ENCODE measurements around the gene CFAP161. TPM values are rescaled to one million over a fixed set of nuclear protein-coding genes. Genes with fewer than 3 reads are reported as not detected.

The CFAP161 gene
- polyA plus RNA-seq, 1 of the 3 experiments (the other 2 are of a cell fraction) = 0.03 TPM

DNA sequence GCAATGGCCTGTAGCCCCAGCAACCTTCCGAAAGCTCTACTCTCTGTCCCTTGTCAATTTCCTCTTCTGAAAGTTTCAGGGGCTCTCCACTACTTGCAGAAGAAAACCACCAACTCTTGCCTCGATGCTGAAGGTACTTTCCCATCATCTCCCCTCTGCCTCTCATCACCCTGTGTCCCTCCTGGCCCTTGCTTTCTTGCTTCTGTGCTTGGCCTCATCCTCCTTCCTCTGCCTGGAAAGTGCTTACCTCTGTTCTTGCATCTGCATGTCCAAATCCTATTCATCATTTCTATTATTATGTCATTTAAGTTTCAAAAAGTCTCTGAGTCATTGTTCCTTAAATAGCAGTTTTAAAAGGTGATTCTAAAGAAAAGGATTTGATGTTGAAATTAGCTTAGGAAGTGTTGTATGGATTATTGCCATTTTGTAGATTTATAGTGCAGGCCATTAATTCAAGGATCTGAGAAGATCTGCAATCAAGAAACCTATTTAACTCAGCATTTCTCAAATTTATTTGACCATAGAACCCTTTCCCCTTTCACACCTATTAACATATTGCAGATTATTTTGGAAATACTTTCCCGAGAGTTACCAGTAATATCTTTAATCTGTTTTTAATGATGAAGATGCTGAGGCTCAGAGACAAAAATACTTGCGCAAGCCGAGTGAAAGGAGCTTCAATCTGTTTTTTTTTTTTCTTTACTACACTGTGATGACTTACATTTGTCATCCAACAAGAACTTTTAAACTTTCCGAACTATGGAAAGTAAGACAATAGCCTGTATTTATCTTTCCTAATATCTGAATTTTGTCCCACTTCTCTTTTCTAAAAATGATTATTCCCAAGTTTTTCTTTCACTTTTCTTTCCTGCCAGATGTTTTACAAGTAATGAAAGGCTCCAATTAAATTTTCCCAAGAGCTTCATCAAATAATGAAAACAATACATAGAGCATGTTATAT is 22.3 kb upstream of the CFAP161 start:
- no peak overlapping the region for H3K9ac ChIP-seq
- TF ChIP-seq POLR2AphosphoS5 (IDR thresholded peaks at IDR 0.05; ENCODE audit: low read depth, low read length) (no peak), YY1 (IDR thresholded peaks at IDR 0.05; ENCODE audit: low read depth) (no peak)
- TF ChIP-seq, protein P1, sequence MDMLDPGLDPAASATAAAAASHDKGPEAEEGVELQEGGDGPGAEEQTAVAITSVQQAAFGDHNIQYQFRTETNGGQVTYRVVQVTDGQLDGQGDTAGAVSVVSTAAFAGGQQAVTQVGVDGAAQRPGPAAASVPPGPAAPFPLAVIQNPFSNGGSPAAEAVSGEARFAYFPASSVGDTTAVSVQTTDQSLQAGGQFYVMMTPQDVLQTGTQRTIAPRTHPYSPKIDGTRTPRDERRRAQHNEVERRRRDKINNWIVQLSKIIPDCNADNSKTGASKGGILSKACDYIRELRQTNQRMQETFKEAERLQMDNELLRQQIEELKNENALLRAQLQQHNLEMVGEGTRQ (IDR thresholded peaks at IDR 0.05; ENCODE audit: borderline replicate concordance, low read depth, low read length) = no peak

DNA sequence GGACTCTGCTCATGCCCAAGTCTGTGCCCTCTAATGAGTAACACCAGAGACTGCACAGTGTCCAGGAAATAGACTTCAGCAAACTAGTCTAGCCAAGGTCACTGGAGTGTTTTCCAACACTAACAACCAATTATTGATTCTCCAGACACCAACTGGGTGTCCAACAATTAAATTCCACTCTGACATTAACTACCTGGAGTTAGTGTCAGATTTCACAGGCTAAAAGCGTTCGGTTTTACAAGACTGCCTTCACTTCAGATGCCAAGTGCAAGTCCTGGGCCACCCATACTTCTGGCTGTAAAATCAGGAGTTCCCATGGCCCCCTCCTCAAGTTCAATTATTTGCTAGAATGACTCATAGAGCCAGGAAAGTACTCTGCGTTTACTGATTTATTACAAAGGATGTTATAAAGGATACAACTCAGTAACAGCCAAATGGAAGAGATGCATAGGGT is 20.8 kb upstream of the CFAP161 start:
- H3K27ac ChIP-seq (ENCODE audit: low read depth in 2 of 2, low read length in 1 of 2) = no peak overlapping the region
- no peaks in the 10 kb centered on the region for H3K36me3 ChIP-seq (replicated peaks in 1 of 2; ENCODE audit: control insufficient read depth in 1 of 2, insufficient read depth in 2 of 2, low read length in 1 of 2)
- WGBS (ENCODE audit: low lambda C conversion rate) = 60% methylated on average over 3 of the region's 3 CpGs

More for the DNA sequence above, 22.3 kb upstream of the CFAP161 start:
- ChIA-PET POLR2A (interaction anchor here (1.2 kb wide), 1 partner anchor 14 kb away, joined by 3 read pairs; no protein-coding TSS in a partner anchor), CTCF (interaction anchor here (0.9 to 20.1 kb wide), 4 partner anchors 17 to 155 kb away, joined by 4 to 451 read pairs (median 12); no protein-coding TSS in a partner anchor)
- Histone ChIP-seq H3K27me3 (ENCODE audit: insufficient read depth) (peaks cover 5% of the 10 kb centered on the region; the same call in 1 of the 2 replicates), H3K4me3 (ENCODE audit: low read depth in 2 of 2, low read length in 1 of 2) (no peak overlapping the region), H3K27ac (ENCODE audit: low read depth in 2 of 2, low read length in 1 of 2) (no peak overlapping the region), H3F3A (replicated peaks; ENCODE audit: insufficient read depth) (no peaks in the 10 kb centered on the region), H3K9me3 (no peaks in the 10 kb centered on the region), H3K36me3 (replicated peaks in 1 of 2; ENCODE audit: control insufficient read depth in 1 of 2, insufficient read depth in 2 of 2, low read length in 1 of 2) (no peaks in the 10 kb centered on the region), H3K4me1 (ENCODE audit: control insufficient read depth in 1 of 2, insufficient read depth in 2 of 2, low read depth in 1 of 2, low read length in 1 of 2) (no peaks in the 10 kb centered on the region; a peak in 1 of 4 replicates), H4K20me1 (ENCODE audit: insufficient read depth) (no peaks in the 10 kb centered on the region), H3K9me2 (no peaks in the 10 kb centered on the region), H3K4me2 (no peak overlapping the region), H3K79me2 (ENCODE audit: insufficient read depth) (no peaks in the 10 kb centered on the region), H2AFZ (ENCODE audit: low read depth) (no peak overlapping the region)
- DNase-seq = no peak
- 61% methylated on average over 6 of the region's 6 CpGs for WGBS (ENCODE audit: low lambda C conversion rate)

DNA sequence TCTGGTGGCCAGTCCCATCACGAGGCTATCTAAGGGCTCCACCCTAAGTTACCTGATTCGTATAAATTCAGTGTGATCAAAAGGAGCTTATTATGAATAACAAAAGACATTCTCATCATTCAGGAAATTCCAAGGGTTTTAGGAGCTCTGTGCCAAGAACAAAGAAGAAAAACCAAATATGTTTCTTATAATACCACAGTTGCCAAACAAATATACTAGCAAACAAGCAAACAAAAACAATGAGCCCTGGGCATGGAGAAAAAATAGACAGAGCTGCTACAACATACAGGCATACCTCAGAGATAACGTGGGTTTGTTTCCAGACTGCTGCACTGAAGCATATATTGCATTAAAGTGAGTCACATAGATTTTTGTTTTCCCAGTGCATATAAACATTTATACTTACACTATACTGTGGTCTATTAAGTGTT is 20.2 kb upstream of the CFAP161 start:
- POLR2A ChIA-PET = no interaction called here
- no peak for DNase-seq

More for the DNA sequence above, 20.8 kb upstream of the CFAP161 start:
- Histone ChIP-seq H4K20me1 (ENCODE audit: insufficient read depth) (no peaks in the 10 kb centered on the region), H3K4me3 (ENCODE audit: low read depth in 2 of 2, low read length in 1 of 2) (no peak overlapping the region), H3K4me1 (ENCODE audit: control insufficient read depth in 1 of 2, insufficient read depth in 2 of 2, low read depth in 1 of 2, low read length in 1 of 2) (no peaks in the 10 kb centered on the region; a peak in 1 of 4 replicates), H3K27me3 (ENCODE audit: insufficient read depth) (peaks cover 5% of the 10 kb centered on the region; the same call in 1 of the 2 replicates), H3K9ac (no peak overlapping the region), H3K79me2 (ENCODE audit: insufficient read depth) (no peaks in the 10 kb centered on the region), H3K9me3 (no peaks in the 10 kb centered on the region), H3K4me2 (no peak overlapping the region), H3F3A (replicated peaks; ENCODE audit: insufficient read depth) (no peaks in the 10 kb centered on the region), H2AFZ (ENCODE audit: low read depth) (no peak overlapping the region), H3K9me2 (no peaks in the 10 kb centered on the region)
- no peak for DNase-seq
- TF ChIP-seq SMC3 (IDR thresholded peaks at IDR 0.05; ENCODE audit: low read depth, low read length) = no peak
- ChIA-PET CTCF (interaction anchor here (0.7 to 20.1 kb wide), 5 partner anchors 8 to 162 kb away, joined by 3 to 451 read pairs (median 3); no protein-coding TSS in a partner anchor), POLR2A (no interaction called here)

More for the DNA sequence above, 20.2 kb upstream of the CFAP161 start:
- WGBS (ENCODE audit: low lambda C conversion rate) = 37% methylated on average over 3 of the region's 3 CpGs
- H3K9me2 ChIP-seq = no peaks in the 10 kb centered on the region
- no peak overlapping the region for H3K27ac ChIP-seq (ENCODE audit: low read depth in 2 of 2, low read length in 1 of 2)
- no peak overlapping the region for H3K9ac ChIP-seq
- H3K9me3 ChIP-seq = no peaks in the 10 kb centered on the region
- peaks cover 5% of the 10 kb centered on the region; the same call in 1 of the 2 replicates for H3K27me3 ChIP-seq (ENCODE audit: insufficient read depth)
- no peaks in the 10 kb centered on the region for H3K36me3 ChIP-seq (replicated peaks in 1 of 2; ENCODE audit: control insufficient read depth in 1 of 2, insufficient read depth in 2 of 2, low read length in 1 of 2)
- no peaks in the 10 kb centered on the region for H4K20me1 ChIP-seq (ENCODE audit: insufficient read depth)
- H2AFZ ChIP-seq (ENCODE audit: low read depth) = no peak overlapping the region
- H3K4me1 ChIP-seq (ENCODE audit: control insufficient read depth in 1 of 2, insufficient read depth in 2 of 2, low read depth in 1 of 2, low read length in 1 of 2) = no peaks in the 10 kb centered on the region; a peak in 1 of 4 replicates
- no peaks in the 10 kb centered on the region for H3F3A ChIP-seq (replicated peaks; ENCODE audit: insufficient read depth)
- no peak for TF ChIP-seq MEF2A (IDR thresholded peaks at IDR 0.05; ENCODE audit: borderline replicate concordance, low read depth)
- no peak for TF ChIP-seq FOSL2 (IDR thresholded peaks at IDR 0.05; ENCODE audit: borderline replicate concordance, low read depth)
- no peak for TF ChIP-seq FOXM1 (IDR thresholded peaks at IDR 0.05; ENCODE audit: low read depth)
- TF ChIP-seq RCOR1 (IDR thresholded peaks at IDR 0.05; ENCODE audit: low read length) = no peak
- TF ChIP-seq RAD21 (IDR thresholded peaks at IDR 0.05; ENCODE audit: low read length) = no peak
- no peak for TF ChIP-seq YY1 (IDR thresholded peaks at IDR 0.05; ENCODE audit: low read depth)
- no peak for TF ChIP-seq CHD2 (IDR thresholded peaks at IDR 0.05; ENCODE audit: low read length, partially characterized antibody)
- H3K4me2 ChIP-seq = no peak overlapping the region
- CTCF ChIA-PET = interaction anchor here (0.7 to 20.1 kb wide), 5 partner anchors 8 to 162 kb away, joined by 3 to 451 read pairs (median 3); no protein-coding TSS in a partner anchor
- H3K4me3 ChIP-seq (ENCODE audit: low read depth in 2 of 2, low read length in 1 of 2) = no peak overlapping the region
- H3K79me2 ChIP-seq (ENCODE audit: insufficient read depth) = no peaks in the 10 kb centered on the region

Measured in SK-N-SH (cell line).